B cell (primary cell): ENCODE measurements around the gene IGFLR1. TPM values are rescaled to one million over a fixed set of nuclear protein-coding genes. Genes with fewer than 3 reads are reported as not detected.

Experiments used
- ATAC-seq: fragments of 200-7000 bp; cut with Tn5 transposase; one replicate; pipeline ENCODE4 v1.10.0; 2021; ENCODE audit warnings: low read depth, mild to moderate bottlenecking, moderate number of reproducible peaks, moderate library complexity
- CTCF ChIA-PET: fragments of 350-600 bp; sonication (Branson Sonifier 250); formaldehyde crosslinking; loops from one replicate; lab custom pipeline; 2021; ENCODE audit warnings: antibody characterized with exemption, inconsistent platforms; lab: Charles Lee
- POLR2A ChIA-PET: fragments of 350-600 bp; sonication (Branson Sonifier 250); formaldehyde crosslinking; loops from one replicate; lab custom pipeline; 2021; ENCODE audit warnings: antibody characterized with exemption; lab: Charles Lee
- DNase-seq: peaks from one replicate; pipeline ENCODE4 v3.0.0; 2013
- H2AFZ ChIP-seq: 2 replicates; pipeline ENCODE4 v1.6.1; 2012; ENCODE audit warnings: mild to moderate bottlenecking, low read depth, low read length; ENCODE audit not compliant: insufficient read depth, poor library complexity, severe bottlenecking
- H3K27ac ChIP-seq, 2 donors: 1 replicate in 1 of 2; 2 replicates in 1 of 2; pipeline ENCODE4 v1.5.1; 2012 to 2013; ENCODE audit warnings: low read length in 2 of 2, mild to moderate bottlenecking in 2 of 2, moderate library complexity in 1 of 2
- H3K27me3 ChIP-seq, 4 experiments: fragments of 200-600 bp in 1 of 4; sonication (generic) in 1 of 4; replicated peaks in 1 of 4; 1 replicate in 2 of 4; 2 replicates in 2 of 4; pipeline versions ENCODE4 v1.6.1 to v1.7.0; 2013 to 2016; ENCODE audit warnings: low read length in 3 of 4, mild to moderate bottlenecking in 2 of 4, mixed read lengths in 1 of 4, moderate library complexity in 1 of 4; ENCODE audit not compliant: insufficient read depth in 4 of 4, control insufficient read depth in 3 of 4; ENCODE audit errors: control extremely low read depth in 1 of 4
- H3K36me3 ChIP-seq, 2 experiments: replicated peaks in 1 of 2; 1 replicate in 1 of 2; 2 replicates in 1 of 2; pipeline versions ENCODE4 v1.6.1 to v1.7.1; 2013; ENCODE audit warnings: low read length in 1 of 2; ENCODE audit not compliant: insufficient read depth in 2 of 2, control insufficient read depth in 1 of 2; ENCODE audit errors: control extremely low read depth in 1 of 2, extremely low read depth in 1 of 2
- H3K4me1 ChIP-seq, 2 donors: fragments of 200-600 bp in 1 of 2; sonication (generic) in 1 of 2; 1 replicate in 1 of 2; 2 replicates in 1 of 2; pipeline versions ENCODE4 v1.5.1 to v1.6.1; 2013 to 2017; ENCODE audit warnings: low read length in 2 of 2; ENCODE audit not compliant: control insufficient read depth in 2 of 2, insufficient read depth in 2 of 2
- H3K4me2 ChIP-seq: replicated peaks from 2 replicates; pipeline ENCODE3; 2012; ENCODE audit warnings: mild to moderate bottlenecking, low read depth, low read length; ENCODE audit not compliant: poor library complexity, severe bottlenecking
- H3K4me3 ChIP-seq, 5 experiments: fragments of 200-600 bp in 1 of 5; sonication (generic) in 1 of 5; 1 replicate in 3 of 5; 2 replicates in 2 of 5; pipeline versions ENCODE4 v1.5.1 to v1.7.0; 2011 to 2016; ENCODE audit warnings: low read length in 4 of 5, mild to moderate bottlenecking in 4 of 5, low read depth in 2 of 5, control low read depth in 1 of 5, moderate library complexity in 1 of 5; ENCODE audit not compliant: insufficient read depth in 1 of 5; ENCODE audit errors: control extremely low read depth in 1 of 5, extremely low read depth in 1 of 5
- H3K79me2 ChIP-seq: fragments of 200-600 bp; sonication (generic); one replicate; pipeline ENCODE4 v1.6.0; 2016; ENCODE audit warnings: low read length; ENCODE audit not compliant: control insufficient read depth, insufficient read depth
- H3K9ac ChIP-seq: fragments of 200-600 bp; sonication (generic); 2 replicates; pipeline ENCODE4 v1.6.1; 2017; ENCODE audit warnings: mild to moderate bottlenecking, low read length, moderate library complexity
- H3K9me3 ChIP-seq, 3 donors: one replicate each; pipeline versions ENCODE4 v1.6.1 to v1.7.1; 2013; ENCODE audit warnings: low read length in 2 of 3; ENCODE audit not compliant: control insufficient read depth in 2 of 3, insufficient read depth in 1 of 3; ENCODE audit errors: control extremely low read depth in 1 of 3
- H4K20me1 ChIP-seq: 2 replicates; pipeline ENCODE4 v1.6.0; 2012; ENCODE audit warnings: mild to moderate bottlenecking, low read length; ENCODE audit not compliant: insufficient read depth, control insufficient read depth, poor library complexity, severe bottlenecking
- H3K27ac Mint-ChIP-seq: one replicate; pipeline ENCODE4 v1.8.0; 2021; ENCODE audit warnings: mixed read lengths
- H3K27me3 Mint-ChIP-seq: one replicate; pipeline ENCODE4 v1.8.0; 2021; ENCODE audit warnings: mixed read lengths
- H3K4me1 Mint-ChIP-seq: one replicate; pipeline ENCODE4 v1.8.0; 2021; ENCODE audit warnings: mixed read lengths
- H3K4me3 Mint-ChIP-seq: one replicate; pipeline ENCODE4 v1.8.0; 2021; ENCODE audit warnings: mixed read lengths
- H3K9me3 Mint-ChIP-seq: one replicate; pipeline ENCODE4 v1.8.0; 2022; ENCODE audit warnings: mixed read lengths; ENCODE audit not compliant: insufficient read depth
- EZH2 ChIP-seq: IDR thresholded peaks from 2 replicates; pipeline ENCODE4 v1.6.1; 2012; ENCODE audit warnings: borderline replicate concordance, low read depth, mild to moderate bottlenecking, moderate library complexity, low read length; ENCODE audit not compliant: insufficient read depth, poor library complexity, severe bottlenecking
- WGBS: methylation state at CpG from one replicate; pipeline ENCODE4 v1.1.5; 2013; ENCODE audit warnings: missing lambda C conversion rate; ENCODE audit not compliant: insufficient coverage; 5-methylcytosine and 5-hydroxymethylcytosine counted together
- intact Hi-C: fragments of 100-400 bp; cut with micrococcal nuclease; formaldehyde crosslinking; loops from one replicate; pipeline ENCODE4 v1.10.0; 2022
- polyA plus RNA-seq: library from polyadenylated mRNA; depleted of rRNA; stranded (reverse); fragments of >200 nt; gene quantifications from 2 replicates; pipeline ENCODE4 v1.2.3, GENCODE V29; 2012
- total RNA-seq, 2 donors: library from RNA; stranded (reverse); fragments of 120-200 nt in 1 of 2; gene quantifications; 1 replicate in 1 of 2; 2 replicates in 1 of 2; pipeline versions ENCODE4 v1.2.3 to v1.2.4, GENCODE V29; 2013 to 2022
- TF ChIP-seq, protein P1 (sequence below): fragments of 200-600 bp; IDR thresholded peaks from one replicate; pipeline ENCODE4 v1.8.0; 2022; ENCODE audit warnings: antibody characterized with exemption, mild to moderate bottlenecking

The IGFLR1 gene
- total and polyA plus RNA-seq, 2 donors (not counting 1 experiment from before 2014, with no cell fraction given): 130 to 245 TPM

DNA sequence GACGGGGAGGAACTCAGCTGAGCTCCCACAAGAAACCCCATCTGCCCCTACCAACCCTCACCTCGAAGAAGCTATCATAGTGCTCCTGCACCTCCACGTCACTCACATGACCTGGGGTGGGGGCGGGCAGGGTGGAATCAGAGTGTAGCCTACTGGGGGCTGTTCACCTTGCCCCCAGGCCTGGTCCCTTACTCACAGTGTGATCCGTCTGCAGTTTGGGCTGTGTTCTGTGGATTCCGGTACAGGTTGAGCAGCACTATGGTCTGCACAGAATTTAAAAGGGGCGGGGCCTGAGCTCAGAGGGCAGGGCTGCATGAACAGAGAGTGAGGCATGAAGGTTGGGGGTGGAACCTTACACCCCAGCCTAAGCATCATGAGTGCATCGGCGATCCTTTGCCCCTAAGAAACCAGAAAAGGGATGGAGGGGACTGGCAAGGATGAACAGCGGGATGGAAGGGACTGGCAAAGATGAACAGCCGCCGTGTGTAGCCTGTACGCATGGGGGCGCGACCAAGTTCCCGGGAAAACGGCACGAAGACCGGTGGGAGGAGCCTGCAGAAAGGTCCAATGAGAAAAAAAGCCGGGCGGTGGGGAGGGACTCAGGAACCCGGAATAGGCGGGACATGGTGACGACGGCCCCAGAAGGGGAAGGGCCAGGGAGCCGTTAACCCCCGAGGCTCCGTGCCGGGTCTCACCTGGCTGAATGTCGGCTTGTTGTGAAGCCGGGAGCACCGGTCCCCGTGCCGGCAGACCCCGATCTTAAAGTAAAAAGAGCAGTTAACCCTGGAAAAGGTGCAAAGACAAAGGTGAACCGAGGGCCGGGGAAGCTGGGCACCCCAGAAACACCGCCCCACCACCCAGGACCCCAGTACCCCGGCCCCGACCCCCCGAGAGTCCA, 2.4 kb upstream of the IGFLR1 start:
- Histone ChIP-seq H3K27ac (peak overlapping the region; percentile 98), H2AFZ (peak overlapping the region; percentile 77), H3K9me3 (no peaks in the 10 kb centered on the region), H3K79me2 (peaks cover 70% of the 10 kb centered on the region), H4K20me1 (peaks cover 7% of the 10 kb centered on the region), H3K36me3 (peaks cover 0 to under 1% of the 10 kb centered on the region in 2 experiments), H3K27me3 (no peaks in the 10 kb centered on the region), H3K4me1 (peaks cover 41 to 69% of the 10 kb centered on the region in 2 donors), H3K4me3 (peak overlapping the region; percentile 66 to 93 (median 91)), H3K4me2 (peak overlapping the region; percentile 87), H3K9ac (peak overlapping the region; percentile 93)
- DNase-seq (peak; percentile 96), ATAC-seq (peak; percentile 54)
- peak overlapping the region; percentile 98 for H3K27ac Mint-ChIP-seq
- H3K9me3 Mint-ChIP-seq: no peaks in the 10 kb centered on the region
- TF ChIP-seq EZH2: no peak
- TF ChIP-seq, protein P1, sequence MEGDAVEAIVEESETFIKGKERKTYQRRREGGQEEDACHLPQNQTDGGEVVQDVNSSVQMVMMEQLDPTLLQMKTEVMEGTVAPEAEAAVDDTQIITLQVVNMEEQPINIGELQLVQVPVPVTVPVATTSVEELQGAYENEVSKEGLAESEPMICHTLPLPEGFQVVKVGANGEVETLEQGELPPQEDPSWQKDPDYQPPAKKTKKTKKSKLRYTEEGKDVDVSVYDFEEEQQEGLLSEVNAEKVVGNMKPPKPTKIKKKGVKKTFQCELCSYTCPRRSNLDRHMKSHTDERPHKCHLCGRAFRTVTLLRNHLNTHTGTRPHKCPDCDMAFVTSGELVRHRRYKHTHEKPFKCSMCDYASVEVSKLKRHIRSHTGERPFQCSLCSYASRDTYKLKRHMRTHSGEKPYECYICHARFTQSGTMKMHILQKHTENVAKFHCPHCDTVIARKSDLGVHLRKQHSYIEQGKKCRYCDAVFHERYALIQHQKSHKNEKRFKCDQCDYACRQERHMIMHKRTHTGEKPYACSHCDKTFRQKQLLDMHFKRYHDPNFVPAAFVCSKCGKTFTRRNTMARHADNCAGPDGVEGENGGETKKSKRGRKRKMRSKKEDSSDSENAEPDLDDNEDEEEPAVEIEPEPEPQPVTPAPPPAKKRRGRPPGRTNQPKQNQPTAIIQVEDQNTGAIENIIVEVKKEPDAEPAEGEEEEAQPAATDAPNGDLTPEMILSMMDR: no peak
- POLR2A ChIA-PET: interaction anchor here (0.5 to 2.3 kb wide), 11 partner anchors 12 to 534 kb away, joined by 3 to 17 read pairs (median 3); partner anchors contain the start of genes ALKBH6, COX6B1, HSPB6 and KMT2B
- peaks cover 64% of the 10 kb centered on the region for H3K4me1 Mint-ChIP-seq
- no peaks in the 10 kb centered on the region for H3K27me3 Mint-ChIP-seq
- CTCF ChIA-PET: interaction anchor here (0.6 to 2.3 kb wide), 6 partner anchors 25 to 158 kb away, joined by 3 to 6 read pairs (median 4); no protein-coding TSS in a partner anchor
- peak overlapping the region; percentile 94 for H3K4me3 Mint-ChIP-seq
- intact Hi-C loops: loop anchor here (1.0 to 10.0 kb wide), 5 partner anchors 27 to 470 kb away; partner anchors contain the start of genes ALKBH6, ARHGAP33, HCST and ZNF146
- whole genome bisulfite sequencing: under 1% methylated on average over 36 of the region's 41 CpGs
